RWPE2 (cell line): ENCODE measurements around the gene RTN4RL1.
"Not testable (repeated sequence)": the region's sequence is repeated elsewhere in the genome, so short reads cannot be mapped to it uniquely, and the experiment has no call there.

Experiments used
- ATAC-seq: fragments of 200-7000 bp; cut with Tn5 transposase; 3 replicates; pipeline ENCODE4 v1.9.1; 2021; ENCODE audit warnings: low read depth
- DNase-seq: peaks from one replicate; pipeline ENCODE4 v3.0.0-alpha.2; 2020; ENCODE audit warnings: low spot score
- H3K27ac ChIP-seq: fragments of 450-650 bp; 2 replicates; pipeline ENCODE4 v1.5.1; 2017; ENCODE audit warnings: mild to moderate bottlenecking; ENCODE audit not compliant: poor library complexity, severe bottlenecking
- H3K27me3 ChIP-seq: fragments of 250-450 bp; sonication (Bioruptor Pico); 2 replicates; pipeline ENCODE4 v1.5.1; 2021; ENCODE audit warnings: mild to moderate bottlenecking, moderate library complexity; ENCODE audit not compliant: insufficient read depth, poor library complexity, severe bottlenecking
- H3K36me3 ChIP-seq: fragments of 250-450 bp; sonication (Bioruptor Pico); 2 replicates; pipeline ENCODE4 v1.5.1; 2020; ENCODE audit warnings: low read depth, mild to moderate bottlenecking, moderate library complexity
- H3K4me1 ChIP-seq: fragments of 250-450 bp; sonication (Bioruptor Pico); 2 replicates; pipeline ENCODE4 v1.5.1; 2021; ENCODE audit warnings: mild to moderate bottlenecking, moderate library complexity; ENCODE audit not compliant: insufficient read depth, poor library complexity, severe bottlenecking
- H3K4me3 ChIP-seq: fragments of 250-450 bp; sonication (Bioruptor Pico); 2 replicates; pipeline ENCODE4 v1.5.1; 2021; ENCODE audit warnings: mild to moderate bottlenecking, moderate library complexity; ENCODE audit not compliant: severe bottlenecking
- H3K9me3 ChIP-seq: fragments of 250-450 bp; sonication (Bioruptor Pico); 2 replicates; pipeline ENCODE4 v1.5.1; 2021; ENCODE audit warnings: mild to moderate bottlenecking, moderate library complexity; ENCODE audit not compliant: severe bottlenecking
- CTCF ChIP-seq: fragments of 450-650 bp; IDR thresholded peaks from one replicate; pipeline ENCODE4 v1.5.1; 2017; ENCODE audit warnings: mild to moderate bottlenecking, moderate library complexity; ENCODE audit not compliant: poor library complexity, severe bottlenecking

The RTN4RL1 gene

GRCh38 chr17:2016494-2016893 is 8.6 kb downstream of the RTN4RL1 start:
- DNase-seq (no peak), ATAC-seq (no peak)
- H3K36me3 ChIP-seq = no peaks in the 10 kb centered on the region
- no peaks in the 10 kb centered on the region for H3K9me3 ChIP-seq
- no peak overlapping the region for H3K27ac ChIP-seq
- no peaks in the 10 kb centered on the region for H3K27me3 ChIP-seq
- no peak for TF ChIP-seq CTCF
- H3K4me1 ChIP-seq = peaks cover 6% of the 10 kb centered on the region
- H3K4me3 ChIP-seq = no peak overlapping the region

DNA sequence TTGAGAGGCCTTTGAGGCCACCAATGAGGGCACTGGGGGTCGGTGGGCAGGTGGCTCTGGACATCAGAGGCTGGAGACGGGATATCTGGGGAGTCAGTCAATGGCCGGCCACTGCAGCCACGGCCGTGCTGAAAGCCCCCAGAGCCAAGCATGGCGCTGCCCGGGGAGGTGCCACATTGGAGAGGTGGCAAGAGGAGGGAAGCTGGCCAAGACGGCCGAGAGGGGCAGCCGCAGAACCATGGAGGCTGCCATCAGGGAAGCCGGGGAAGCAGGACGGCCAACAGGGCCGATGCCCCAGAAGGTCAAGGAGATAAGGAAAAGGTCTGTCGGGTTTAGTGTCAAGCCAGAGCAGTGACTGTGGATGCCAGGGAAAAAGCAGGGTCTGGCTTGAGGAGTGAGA is 9.8 kb downstream of the RTN4RL1 start:
- Histone ChIP-seq H3K9me3 (no peaks in the 10 kb centered on the region), H3K27ac (no peak overlapping the region), H3K4me1 (peaks cover 10% of the 10 kb centered on the region), H3K4me3 (no peak overlapping the region), H3K27me3 (no peaks in the 10 kb centered on the region), H3K36me3 (no peaks in the 10 kb centered on the region)
- TF ChIP-seq CTCF = no peak
- no peak for ATAC-seq
- no peak for DNase-seq

GRCh38 chr17:2013994-2014317 is 11.2 kb downstream of the RTN4RL1 start:
- DNase-seq = no peak
- Histone ChIP-seq H3K4me3 (no peak overlapping the region), H3K27ac (no peak overlapping the region), H3K27me3 (no peaks in the 10 kb centered on the region), H3K36me3 (no peaks in the 10 kb centered on the region), H3K4me1 (peaks cover 10% of the 10 kb centered on the region), H3K9me3 (no peaks in the 10 kb centered on the region)
- TF ChIP-seq CTCF = no peak
- no peak for ATAC-seq

DNA sequence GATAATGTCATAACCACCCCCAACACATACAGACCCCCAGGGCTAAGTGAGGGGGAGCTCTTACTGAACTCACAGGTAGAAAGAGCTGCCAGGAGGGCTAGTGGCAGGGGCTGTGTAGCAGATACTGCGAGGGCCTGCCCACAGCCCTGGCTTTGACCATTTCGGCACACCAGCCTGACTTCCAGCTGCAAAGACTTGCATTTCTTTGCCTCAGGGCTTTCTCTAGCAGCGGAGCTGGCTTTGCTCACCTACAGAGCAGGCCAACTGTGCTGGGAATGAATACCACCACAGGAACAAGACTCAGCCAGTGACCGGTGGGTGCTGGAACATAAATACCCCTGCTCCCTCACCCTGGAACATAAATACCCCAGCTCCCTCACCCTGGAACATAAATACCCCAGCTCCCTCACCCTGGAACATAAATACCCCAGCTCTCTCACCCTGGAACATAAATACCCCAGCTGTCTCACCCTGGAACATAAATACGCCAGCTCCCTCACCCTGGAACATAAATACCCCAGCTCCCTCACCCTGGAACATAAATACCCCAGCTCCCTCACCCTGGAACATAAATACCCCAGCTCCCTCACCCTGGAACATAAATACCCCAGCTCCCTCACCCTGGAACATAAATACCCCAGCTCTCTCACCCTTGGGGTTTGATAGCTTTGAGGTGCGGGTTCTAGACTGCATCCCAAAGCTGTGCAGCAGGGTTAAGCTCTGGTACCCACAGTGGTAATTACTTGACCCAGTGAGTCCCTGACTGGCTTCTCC is 11.7 kb downstream of the RTN4RL1 start:
- H3K4me1 ChIP-seq, H3K27ac ChIP-seq, H3K36me3 ChIP-seq, H3K27me3 ChIP-seq, ATAC-seq, DNase-seq, H3K9me3 ChIP-seq, H3K4me3 ChIP-seq: not testable (repeated sequence)

DNA sequence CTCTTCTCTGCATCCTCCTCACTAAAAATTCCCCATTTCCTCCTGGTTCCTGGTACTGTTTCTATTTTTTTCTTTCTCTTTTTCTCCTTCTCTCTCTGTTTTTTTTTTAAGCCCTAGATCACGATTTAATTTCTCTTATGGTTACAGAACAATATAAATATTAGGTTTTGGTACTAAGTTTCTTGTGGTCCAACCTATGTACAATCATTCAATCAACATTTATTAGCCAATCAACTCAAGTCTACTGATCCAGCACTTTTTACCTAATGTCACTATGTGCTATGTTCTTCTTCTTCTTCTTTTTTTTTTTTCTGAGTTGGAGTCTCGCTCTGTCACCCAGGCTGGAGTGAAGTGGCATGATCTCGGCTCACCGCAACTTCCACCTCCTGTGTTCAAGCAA is 12.6 kb downstream of the RTN4RL1 start:
- no peak for TF ChIP-seq CTCF
- ATAC-seq = no peak
- Histone ChIP-seq H3K27ac (peak overlapping the region; percentile 14), H3K4me1 (peaks cover 10% of the 10 kb centered on the region), H3K4me3 (no peak overlapping the region), H3K27me3 (no peaks in the 10 kb centered on the region), H3K36me3 (no peaks in the 10 kb centered on the region), H3K9me3 (no peaks in the 10 kb centered on the region)
- DNase-seq = no peak
